Fibroblast of villous mesenchyme (primary cell): ENCODE results near the gene RHOT1. TPM values are rescaled to one million over a fixed set of nuclear protein-coding genes. Genes with fewer than 3 reads are reported as not detected.
A peak's percentile ranks its signal among the peaks of the same experiment; 100 is the strongest.

Experiments
- DNase-seq: peaks from one replicate; pipeline ENCODE4 v3.0.0-alpha.2; 2010; ENCODE audit warnings: low read depth
- H3K4me3 ChIP-seq: 2 replicates; pipeline ENCODE4 v1.5.1; 2011; ENCODE audit warnings: low read depth, mild to moderate bottlenecking, low read length
- CTCF ChIP-seq: IDR thresholded peaks from 2 replicates; pipeline ENCODE4 v1.5.1; 2012; ENCODE audit warnings: low read depth, mild to moderate bottlenecking, low read length; ENCODE audit not compliant: insufficient read depth
- total RNA-seq: library from RNA; depleted of rRNA; stranded (reverse); fragments of >200 nt; gene quantifications from 2 replicates; pipeline ENCODE4 v1.2.3, GENCODE V29; 2012

The RHOT1 gene
- total RNA-seq, 1 donor, result 48.8 TPM

- no peak overlapping the region for H3K4me3 ChIP-seq
- no peak for DNase-seq
These were observed 43.6 kb downstream of the RHOT1 start for GRCh38 chr17:32185875-32186274.

GRCh38 chr17:32187271-32187670 is 45.0 kb downstream of the RHOT1 start:
- no peak overlapping the region for H3K4me3 ChIP-seq
- no peak for DNase-seq
- no peak for TF ChIP-seq CTCF

More at GRCh38 chr17:32185875-32186274, 43.6 kb downstream of the RHOT1 start:
- TF ChIP-seq CTCF, result no peak

GRCh38 chr17:32189343-32189742 is 47.0 kb downstream of the RHOT1 start:
- no peak overlapping the region for H3K4me3 ChIP-seq
- no peak for TF ChIP-seq CTCF
- no peak for DNase-seq

- no peak for DNase-seq
- no peak overlapping the region for H3K4me3 ChIP-seq
- TF ChIP-seq CTCF, result no peak
These were observed 49.0 kb downstream of the RHOT1 start for GRCh38 chr17:32191306-32191705.

GRCh38 chr17:32192379-32192778 is 50.1 kb downstream of the RHOT1 start:
- no peak for TF ChIP-seq CTCF
- no peak for DNase-seq
- no peak overlapping the region for H3K4me3 ChIP-seq

GRCh38 chr17:32197987-32198386 is 55.7 kb downstream of the RHOT1 start:
- DNase-seq, result no peak
- TF ChIP-seq CTCF, result no peak

GRCh38 chr17:32206861-32207260 is 64.6 kb downstream of the RHOT1 start:
- no peak overlapping the region for H3K4me3 ChIP-seq
- TF ChIP-seq CTCF, result no peak
- DNase-seq, result peak; percentile 89

More at GRCh38 chr17:32197987-32198386, 55.7 kb downstream of the RHOT1 start:
- H3K4me3 ChIP-seq, result no peak overlapping the region
